Kidney epithelial cell (primary cell): ENCODE results near the gene GMEB2. TPM values are rescaled to one million over a fixed set of nuclear protein-coding genes. Genes with fewer than 3 reads are reported as not detected.

Experiments used
- DNase-seq: peaks from one replicate; pipeline ENCODE4 v3.0.0-alpha.2; 2010; ENCODE audit warnings: low read depth
- H3K27me3 ChIP-seq: 2 replicates; pipeline ENCODE4 v1.6.0; 2011; ENCODE audit warnings: low read length; ENCODE audit not compliant: control insufficient read depth, insufficient read depth
- H3K36me3 ChIP-seq: 2 replicates; pipeline ENCODE4 v1.5.1; 2011; ENCODE audit warnings: low read length; ENCODE audit not compliant: control insufficient read depth, insufficient read depth
- H3K4me3 ChIP-seq: 2 replicates; pipeline ENCODE4 v1.5.1; 2011; ENCODE audit warnings: low read depth, mild to moderate bottlenecking, control low read depth, low read length
- CTCF ChIP-seq: IDR thresholded peaks from 2 replicates; pipeline ENCODE4 v1.5.1; 2011; ENCODE audit warnings: mild to moderate bottlenecking, moderate library complexity, low read length, control low read depth, inconsistent platforms; ENCODE audit not compliant: insufficient read depth, poor library complexity, severe bottlenecking
- total RNA-seq: library from RNA; depleted of rRNA; stranded (reverse); fragments of >200 nt; gene quantifications from 2 replicates; pipeline ENCODE4 v1.2.3, GENCODE V29; 2015

The GMEB2 gene
- total RNA-seq, 1 donor from 2014 or later: 17.7 TPM

- no peak for TF ChIP-seq CTCF
- DNase-seq: no peak
- Histone ChIP-seq H3K4me3 (no peak overlapping the region), H3K27me3 (peaks cover 3% of the 10 kb centered on the region), H3K36me3 (no peaks in the 10 kb centered on the region)
Measured at GRCh38 chr20:63558804-63559484, 68.0 kb downstream of the GMEB2 start.

DNA sequence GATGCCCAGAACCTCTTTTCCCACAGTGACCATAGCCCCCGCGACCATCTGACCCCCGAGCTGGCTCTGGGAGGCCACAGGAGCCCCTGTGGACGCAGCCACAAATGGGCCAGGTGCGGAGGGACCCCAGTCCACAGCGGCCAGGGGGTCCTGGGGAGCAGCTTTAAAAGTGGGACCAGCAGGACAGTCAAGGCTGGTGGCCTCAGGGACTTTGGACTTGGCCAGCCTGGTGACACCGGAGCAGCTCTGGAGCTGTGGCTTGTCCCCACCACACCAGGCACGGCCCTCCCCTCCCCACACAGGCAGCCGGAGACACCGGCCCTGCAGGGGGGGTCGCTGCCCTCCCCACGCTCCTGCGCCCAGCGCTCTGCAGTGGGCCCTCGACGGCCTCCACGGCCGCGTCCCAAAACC, 69.4 kb downstream of the GMEB2 start:
- no peak for TF ChIP-seq CTCF
- peaks cover 3% of the 10 kb centered on the region for H3K27me3 ChIP-seq
- DNase-seq: no peak
- H3K4me3 ChIP-seq: no peak overlapping the region
- no peaks in the 10 kb centered on the region for H3K36me3 ChIP-seq

DNA sequence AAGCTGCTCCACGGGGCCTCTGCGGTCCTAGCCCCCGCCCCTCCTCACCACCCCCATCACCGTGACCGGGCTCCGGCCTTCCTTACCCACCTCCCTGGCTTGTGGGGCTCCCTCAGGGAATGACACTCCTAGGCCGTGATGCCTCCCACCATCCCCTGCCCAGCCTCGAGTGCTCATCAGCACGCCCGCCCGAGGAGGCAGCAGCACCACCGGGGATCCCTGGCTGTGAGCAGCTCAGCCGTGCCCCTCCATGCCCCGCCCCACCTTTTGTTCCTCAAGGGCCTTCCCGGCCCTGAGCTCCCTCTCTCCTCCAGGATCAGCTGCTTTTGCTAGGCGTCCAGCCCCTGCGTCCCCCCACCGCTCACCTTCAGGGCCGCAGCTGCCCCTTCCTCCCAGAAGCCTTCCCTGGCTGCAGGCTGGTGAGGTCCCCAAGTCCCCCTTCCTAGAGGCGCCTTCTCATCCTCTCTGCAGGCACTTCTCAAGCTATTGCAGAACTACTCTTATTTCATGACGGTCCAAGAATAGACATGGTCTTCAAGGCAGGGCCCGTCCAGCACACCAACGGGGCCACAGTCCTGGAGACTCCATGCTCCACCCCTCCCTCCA, 69.9 kb downstream of the GMEB2 start:
- DNase-seq: no peak
- H3K27me3 ChIP-seq: peaks cover 3% of the 10 kb centered on the region
- no peaks in the 10 kb centered on the region for H3K36me3 ChIP-seq
- no peak overlapping the region for H3K4me3 ChIP-seq
- no peak for TF ChIP-seq CTCF

DNA sequence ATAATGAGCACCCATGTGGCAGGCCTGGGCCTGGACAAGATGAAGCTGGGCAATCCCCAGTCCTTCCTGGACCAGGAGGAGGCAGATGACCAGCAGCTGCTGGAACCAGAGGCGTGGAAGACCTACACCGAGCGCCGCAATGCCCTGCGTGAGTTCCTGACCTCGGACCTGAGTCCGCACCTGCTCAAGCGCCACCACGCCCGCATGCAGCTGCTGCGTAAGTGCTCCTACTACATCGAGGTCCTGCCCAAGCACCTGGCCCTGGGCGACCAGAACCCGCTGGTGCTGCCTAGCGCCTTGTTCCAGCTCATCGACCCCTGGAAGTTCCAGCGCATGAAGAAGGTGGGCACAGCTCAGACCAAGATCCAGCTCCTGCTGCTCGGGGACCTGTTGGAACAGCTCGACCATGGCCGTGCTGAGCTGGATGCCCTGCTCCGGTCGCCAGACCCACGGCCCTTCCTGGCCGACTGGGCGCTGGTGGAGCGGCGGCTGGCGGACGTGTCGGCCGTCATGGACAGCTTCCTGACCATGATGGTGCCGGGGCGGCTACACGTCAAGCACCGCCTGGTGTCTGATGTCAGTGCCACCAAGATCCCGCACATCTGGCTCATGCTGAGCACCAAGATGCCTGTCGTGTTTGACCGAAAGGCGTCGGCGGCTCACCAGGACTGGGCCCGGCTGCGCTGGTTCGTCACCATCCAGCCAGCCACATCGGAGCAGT, 71.1 kb downstream of the GMEB2 start:
- TF ChIP-seq CTCF: no peak
- DNase-seq: no peak

DNA sequence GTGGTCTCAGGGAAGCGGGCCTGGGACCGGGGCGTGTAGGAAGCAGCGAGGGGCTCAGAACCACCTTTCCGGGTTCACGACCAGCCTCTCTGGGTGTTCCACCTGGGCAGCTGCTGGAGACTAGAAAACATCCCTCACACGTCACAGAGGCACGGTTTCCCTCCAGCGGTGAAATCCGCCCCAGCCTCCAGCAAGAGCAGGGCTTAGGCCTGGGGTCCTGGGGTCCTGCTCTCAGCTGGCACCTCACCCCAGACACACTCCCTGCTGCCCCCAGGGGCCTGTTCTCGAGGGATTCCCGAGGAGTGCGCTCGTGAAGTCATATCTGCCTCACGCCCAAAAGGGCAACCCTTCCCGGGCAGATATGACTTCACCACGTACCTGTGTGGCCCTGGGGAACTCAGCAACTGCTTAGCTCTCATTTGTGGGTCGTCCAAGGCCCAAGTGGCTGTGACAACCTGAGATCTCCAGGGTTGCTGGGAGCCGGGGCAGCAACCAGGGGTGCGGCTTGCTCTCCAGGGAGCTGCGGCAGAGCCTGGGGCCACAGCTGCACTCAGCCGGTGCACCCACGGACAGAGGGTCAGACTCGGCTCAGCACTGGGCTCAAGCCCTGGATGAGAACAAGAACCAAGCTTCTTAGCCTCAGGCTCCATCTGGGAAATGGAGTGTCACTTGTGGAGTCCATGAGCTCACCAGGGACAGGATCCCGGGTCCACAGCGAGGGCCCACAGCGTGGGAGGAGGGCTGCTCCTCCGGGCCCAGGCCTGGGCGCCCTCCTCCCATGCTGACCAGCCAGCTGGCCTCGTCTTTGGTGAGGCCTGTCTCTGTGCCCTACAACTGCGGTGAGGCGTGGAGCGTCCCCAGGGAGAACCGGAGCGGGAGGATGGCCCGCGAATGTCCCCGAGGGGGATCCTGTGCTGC, 72.3 kb downstream of the GMEB2 start:
- H3K4me3 ChIP-seq: peak overlapping the region; percentile 53
- no peak for TF ChIP-seq CTCF
- H3K27me3 ChIP-seq: peaks cover 14% of the 10 kb centered on the region
- H3K36me3 ChIP-seq: no peaks in the 10 kb centered on the region
- no peak for DNase-seq

More for the DNA sequence above, 71.1 kb downstream of the GMEB2 start:
- Histone ChIP-seq H3K36me3 (no peaks in the 10 kb centered on the region), H3K27me3 (peaks cover 5% of the 10 kb centered on the region), H3K4me3 (no peak overlapping the region)
